GM12801 (cell line): ENCODE results near the gene KRTAP9-3.
"Not testable (repeated sequence)": the region's sequence is repeated elsewhere in the genome, so short reads cannot be mapped to it uniquely, and the experiment has no call there.

Source experiments
- TF ChIP-seq, protein P1 (sequence below): IDR thresholded peaks from one replicate; pipeline ENCODE4 v1.5.1; 2011; ENCODE audit warnings: control low read depth; ENCODE audit not compliant: insufficient read length; ENCODE audit errors: extremely low read depth

The KRTAP9-3 gene, protein sequence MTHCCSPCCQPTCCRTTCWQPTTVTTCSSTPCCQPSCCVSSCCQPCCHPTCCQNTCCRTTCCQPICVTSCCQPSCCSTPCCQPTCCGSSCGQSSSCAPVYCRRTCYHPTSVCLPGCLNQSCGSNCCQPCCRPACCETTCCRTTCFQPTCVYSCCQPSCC

DNA sequence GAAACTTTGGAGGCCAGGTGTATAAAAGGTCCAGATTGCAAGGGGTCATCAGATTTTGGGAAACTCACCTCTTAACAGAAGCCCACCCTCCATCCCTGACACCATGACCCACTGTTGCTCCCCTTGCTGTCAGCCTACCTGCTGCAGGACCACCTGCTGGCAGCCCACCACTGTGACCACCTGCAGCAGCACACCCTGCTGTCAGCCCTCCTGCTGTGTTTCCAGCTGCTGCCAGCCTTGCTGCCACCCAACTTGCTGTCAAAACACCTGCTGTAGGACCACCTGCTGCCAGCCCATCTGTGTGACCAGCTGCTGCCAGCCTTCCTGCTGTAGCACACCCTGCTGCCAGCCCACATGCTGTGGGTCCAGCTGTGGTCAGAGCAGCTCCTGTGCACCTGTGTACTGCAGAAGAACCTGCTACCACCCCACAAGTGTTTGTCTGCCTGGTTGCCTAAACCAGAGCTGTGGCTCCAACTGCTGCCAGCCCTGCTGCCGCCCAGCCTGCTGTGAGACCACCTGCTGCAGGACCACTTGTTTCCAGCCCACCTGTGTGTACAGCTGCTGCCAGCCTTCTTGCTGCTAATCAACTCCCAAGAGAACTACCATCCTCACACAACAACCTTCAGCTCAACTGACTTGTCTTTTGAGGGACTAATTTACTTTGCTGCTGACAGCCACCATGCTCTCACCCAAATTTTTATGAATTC lies at the start of gene KRTAP9-3:
Gene KRTAP9-3 (plus strand): TSS at position 51 of the 707 bp plus-strand sequence. CDS start 53 bp downstream, at position 104.
- TF ChIP-seq, protein P1, sequence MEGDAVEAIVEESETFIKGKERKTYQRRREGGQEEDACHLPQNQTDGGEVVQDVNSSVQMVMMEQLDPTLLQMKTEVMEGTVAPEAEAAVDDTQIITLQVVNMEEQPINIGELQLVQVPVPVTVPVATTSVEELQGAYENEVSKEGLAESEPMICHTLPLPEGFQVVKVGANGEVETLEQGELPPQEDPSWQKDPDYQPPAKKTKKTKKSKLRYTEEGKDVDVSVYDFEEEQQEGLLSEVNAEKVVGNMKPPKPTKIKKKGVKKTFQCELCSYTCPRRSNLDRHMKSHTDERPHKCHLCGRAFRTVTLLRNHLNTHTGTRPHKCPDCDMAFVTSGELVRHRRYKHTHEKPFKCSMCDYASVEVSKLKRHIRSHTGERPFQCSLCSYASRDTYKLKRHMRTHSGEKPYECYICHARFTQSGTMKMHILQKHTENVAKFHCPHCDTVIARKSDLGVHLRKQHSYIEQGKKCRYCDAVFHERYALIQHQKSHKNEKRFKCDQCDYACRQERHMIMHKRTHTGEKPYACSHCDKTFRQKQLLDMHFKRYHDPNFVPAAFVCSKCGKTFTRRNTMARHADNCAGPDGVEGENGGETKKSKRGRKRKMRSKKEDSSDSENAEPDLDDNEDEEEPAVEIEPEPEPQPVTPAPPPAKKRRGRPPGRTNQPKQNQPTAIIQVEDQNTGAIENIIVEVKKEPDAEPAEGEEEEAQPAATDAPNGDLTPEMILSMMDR, result not testable (repeated sequence)

DNA sequence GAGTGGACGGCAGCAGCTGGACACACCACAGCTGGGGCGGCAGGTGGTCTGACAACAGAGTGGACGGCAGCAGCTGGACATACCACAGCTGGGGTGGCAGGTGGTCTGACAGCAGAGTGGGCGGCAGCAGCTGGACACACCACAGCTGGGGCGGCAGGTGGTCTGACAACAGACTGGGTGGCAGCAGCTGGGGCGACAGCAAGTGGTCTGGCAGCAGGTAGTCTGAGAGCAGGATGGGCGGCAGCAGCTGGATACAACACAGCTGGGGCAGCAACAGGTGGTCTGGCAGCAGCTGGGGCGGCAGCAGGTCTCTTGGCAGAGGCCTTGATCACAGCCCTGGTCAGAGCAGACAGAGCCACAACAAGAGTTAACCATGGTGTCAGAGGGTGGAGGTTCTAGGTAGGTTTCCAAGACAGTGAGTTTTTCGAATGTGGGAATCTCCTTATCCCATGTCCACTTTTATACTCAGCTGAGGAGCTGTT lies 47.7 kb upstream of the KRTAP9-3 start, which contains the start of gene KRTAP4-1:
Gene KRTAP4-1 (minus strand): TSS at position 432 of the 482 bp plus-strand sequence. CDS start 57 bp downstream, at position 375.
- TF ChIP-seq, protein P1, result no peak

- TF ChIP-seq, protein P1, result no peak
These were observed 47.2 kb upstream of the KRTAP9-3 start for GRCh38 chr17:41185001-41185400.

- TF ChIP-seq, protein P1, result no peak
These were observed 45.4 kb upstream of the KRTAP9-3 start for GRCh38 chr17:41186872-41187271.

GRCh38 chr17:41189837-41190318 lies 42.4 kb upstream of the KRTAP9-3 start, which contains the start of gene KRTAP9-1:
Gene KRTAP9-1 (plus strand): TSS chr17:41189887. CDS start chr17:41189887, 0 bp downstream.
- TF ChIP-seq, protein P1, result not testable (repeated sequence)

DNA sequence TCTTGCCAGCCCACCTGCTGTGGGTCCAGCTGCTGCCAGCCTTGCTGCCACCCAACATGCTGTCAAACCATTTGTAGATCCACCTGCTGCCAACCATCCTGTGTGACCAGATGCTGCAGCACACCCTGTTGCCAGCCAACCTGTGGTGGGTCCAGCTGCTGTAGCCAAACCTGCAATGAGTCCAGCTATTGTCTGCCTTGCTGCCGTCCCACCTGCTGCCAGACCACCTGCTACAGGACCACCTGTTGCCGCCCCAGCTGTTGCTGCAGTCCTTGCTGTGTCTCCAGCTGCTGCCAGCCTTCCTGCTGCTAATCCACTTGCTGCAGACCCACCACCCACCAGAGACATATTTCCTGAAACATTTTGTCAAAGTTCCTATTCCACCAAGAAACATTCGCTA lies 41.9 kb upstream of the KRTAP9-3 start:
- TF ChIP-seq, protein P1, result no peak

GRCh38 chr17:41196068-41196467 lies 36.2 kb upstream of the KRTAP9-3 start:
- TF ChIP-seq, protein P1, result no peak
